ENCODE results near the gene NIPAL1. TPM values are rescaled to one million over a fixed set of nuclear protein-coding genes. Genes with fewer than 3 reads are reported as not detected.

The NIPAL1 gene
- polyA plus RNA-seq, 1 experiment = 0.60 TPM

GRCh38 chr4:48074657-48075056 lies 58.1 kb downstream of the NIPAL1 start:
- no peak for TF ChIP-seq CTCF (IDR thresholded peaks at IDR 0.05; ENCODE audit: insufficient read depth, low read depth, low read length)
- no peak overlapping the region for H3K4me3 ChIP-seq (ENCODE audit: low read depth, low read length)
- ChIA-PET POLR2A (no interaction called here), CTCF (interaction anchor here (2.4 kb wide), 1 partner anchor 13 kb away, joined by 7 read pairs; no protein-coding TSS in a partner anchor)
- DNase-seq (ENCODE audit: low read depth) = no peak
- no peaks in the 10 kb centered on the region for H3K36me3 ChIP-seq (ENCODE audit: control insufficient read depth, insufficient read depth, low read length)
- no peaks in the 10 kb centered on the region for H3K27me3 ChIP-seq (ENCODE audit: control insufficient read depth, insufficient read depth, low read length)

GRCh38 chr4:48078425-48078824 lies 61.9 kb downstream of the NIPAL1 start:
- Histone ChIP-seq H3K27me3 (ENCODE audit: control insufficient read depth, insufficient read depth, low read length) (no peaks in the 10 kb centered on the region), H3K4me3 (ENCODE audit: low read depth, low read length) (no peak overlapping the region), H3K36me3 (ENCODE audit: control insufficient read depth, insufficient read depth, low read length) (no peaks in the 10 kb centered on the region)
- DNase-seq (ENCODE audit: low read depth) = no peak
- TF ChIP-seq CTCF (IDR thresholded peaks at IDR 0.05; ENCODE audit: insufficient read depth, low read depth, low read length) = no peak
- POLR2A ChIA-PET = no interaction called here
- CTCF ChIA-PET = interaction anchor here (1.2 to 1.5 kb wide), 2 partner anchors 31 to 44 kb away, joined by 3 to 4 read pairs; no protein-coding TSS in a partner anchor

GRCh38 chr4:48078862-48079655 lies 62.5 kb downstream of the NIPAL1 start:
- H3K36me3 ChIP-seq (ENCODE audit: control insufficient read depth, insufficient read depth, low read length) = no peaks in the 10 kb centered on the region
- TF ChIP-seq CTCF (IDR thresholded peaks at IDR 0.05; ENCODE audit: insufficient read depth, low read depth, low read length) = no peak
- ChIA-PET POLR2A (no interaction called here), CTCF (interaction anchor here (0.6 to 1.5 kb wide), 4 partner anchors 30 to 76 kb away, joined by 3 to 4 read pairs (median 4); no protein-coding TSS in a partner anchor)
- no peaks in the 10 kb centered on the region for H3K27me3 ChIP-seq (ENCODE audit: control insufficient read depth, insufficient read depth, low read length)
- DNase-seq (ENCODE audit: low read depth) = no peak
- no peak overlapping the region for H3K4me3 ChIP-seq (ENCODE audit: low read depth, low read length)

GRCh38 chr4:48079972-48080391 lies 63.4 kb downstream of the NIPAL1 start:
- TF ChIP-seq CTCF (IDR thresholded peaks at IDR 0.05; ENCODE audit: insufficient read depth, low read depth, low read length) = no peak
- ChIA-PET CTCF (interaction anchor here (0.9 to 1.5 kb wide), 4 partner anchors 29 to 77 kb away, joined by 3 to 4 read pairs (median 4); no protein-coding TSS in a partner anchor), POLR2A (no interaction called here)
- DNase-seq (ENCODE audit: low read depth) = no peak
- no peaks in the 10 kb centered on the region for H3K36me3 ChIP-seq (ENCODE audit: control insufficient read depth, insufficient read depth, low read length)
- no peaks in the 10 kb centered on the region for H3K27me3 ChIP-seq (ENCODE audit: control insufficient read depth, insufficient read depth, low read length)
- no peak overlapping the region for H3K4me3 ChIP-seq (ENCODE audit: low read depth, low read length)

GRCh38 chr4:48081196-48081595 lies 64.6 kb downstream of the NIPAL1 start:
- no peak overlapping the region for H3K4me3 ChIP-seq (ENCODE audit: low read depth, low read length)
- CTCF ChIA-PET = no interaction called here
- no peak for DNase-seq (ENCODE audit: low read depth)
- no peaks in the 10 kb centered on the region for H3K36me3 ChIP-seq (ENCODE audit: control insufficient read depth, insufficient read depth, low read length)
- TF ChIP-seq CTCF (IDR thresholded peaks at IDR 0.05; ENCODE audit: insufficient read depth, low read depth, low read length) = no peak
- no peaks in the 10 kb centered on the region for H3K27me3 ChIP-seq (ENCODE audit: control insufficient read depth, insufficient read depth, low read length)
- POLR2A ChIA-PET = no interaction called here

Data from BJ (cell line).